ENCODE results near the gene LNX1.

DNA sequence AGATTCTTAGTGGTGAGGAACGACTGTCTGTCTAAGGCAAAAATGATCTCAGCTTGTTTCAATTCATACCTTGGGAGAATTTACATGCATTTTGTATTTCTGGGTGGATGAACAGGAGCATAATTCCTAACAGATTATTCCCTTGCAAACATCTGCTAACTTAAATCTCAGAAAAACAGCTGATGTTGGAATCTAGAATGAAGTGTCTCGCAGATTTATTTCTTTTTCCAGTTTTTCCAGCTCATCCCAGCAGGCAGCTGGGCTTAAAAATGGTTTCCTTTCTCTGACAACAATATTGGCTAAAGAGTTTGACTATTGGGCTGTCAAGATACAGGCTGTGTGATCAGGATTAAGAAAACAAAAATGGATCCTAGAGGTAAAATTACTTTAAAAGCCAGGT, 1.1 kb downstream of the LNX1 start:
- TF ChIP-seq ETV6 (IDR thresholded peaks at IDR 0.05; ENCODE audit: borderline replicate concordance in 1 of 2, low read depth in 2 of 2, low read length in 1 of 2) (no peak), ETV6 (CRISPR knock-in tag; IDR thresholded peaks at IDR 0.05; ENCODE audit: borderline replicate concordance) (no peak), SIX5 (IDR thresholded peaks at IDR 0.05; ENCODE audit: borderline replicate concordance in 1 of 2, insufficient read depth in 1 of 2, low read depth in 1 of 2, low read length in 2 of 2) (no peak)
